SW 1271 (cell line): ENCODE measurements around the gene TSC22D2.
A peak's percentile ranks its signal among the peaks of the same experiment; 100 is the strongest.

Experiments
- DNase-seq, 2 experiments: peaks; one replicate each; lab custom pipeline; 2025; lab: John Stamatoyannopoulos, UW

TSC22D2 gene

DNA sequence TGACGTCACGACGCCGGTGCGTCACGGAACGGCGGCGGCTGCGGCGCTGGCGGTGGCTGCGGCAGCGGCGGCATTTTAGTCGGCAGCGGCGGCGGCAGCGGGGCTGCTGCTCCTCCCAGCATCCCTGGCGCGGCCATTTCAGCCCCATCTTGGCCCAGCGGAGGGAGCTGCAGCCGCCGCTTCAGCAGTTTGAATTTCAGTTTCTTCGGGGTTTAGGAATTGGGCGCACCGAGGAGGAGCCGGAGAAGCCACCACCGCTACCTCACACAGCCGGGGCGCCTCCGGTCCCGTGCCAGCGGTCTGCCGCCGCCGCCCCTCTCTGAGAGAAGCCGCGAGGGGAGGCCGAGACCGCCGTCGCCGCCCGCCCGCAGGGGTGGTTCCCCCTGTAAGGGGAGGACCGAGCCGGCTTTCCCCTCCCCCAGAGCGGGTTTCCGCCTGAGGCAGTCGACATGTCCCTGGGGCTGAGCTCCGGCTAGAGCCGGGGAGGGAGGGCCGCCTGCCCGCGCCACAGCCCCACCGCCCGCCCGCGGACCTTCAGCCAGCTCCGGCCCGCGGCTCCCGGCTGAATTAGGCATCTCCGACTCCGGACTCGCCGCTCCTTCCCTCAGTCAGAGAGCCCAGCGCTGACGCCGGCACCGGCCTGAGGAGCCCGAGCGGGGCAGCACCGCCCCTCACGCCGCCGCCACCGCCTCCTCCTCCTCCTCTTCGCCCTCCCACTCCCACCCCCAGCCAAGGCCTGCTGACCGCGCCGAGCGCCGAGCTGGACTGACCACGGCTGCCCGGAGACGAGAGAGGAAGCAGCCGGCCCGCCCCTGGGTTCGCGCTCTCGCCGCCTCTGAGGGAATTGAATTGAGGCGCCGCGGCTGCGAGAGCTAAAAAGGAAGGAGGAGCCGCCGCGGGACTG is at the start of gene TSC22D2:
TSS of gene TSC22D2 (plus strand) at position 78 of the 904 bp plus-strand sequence. CDS start 1,053 bp downstream, outside the sequence.
- DNase-seq, result peak; percentile 66 to 88

DNA sequence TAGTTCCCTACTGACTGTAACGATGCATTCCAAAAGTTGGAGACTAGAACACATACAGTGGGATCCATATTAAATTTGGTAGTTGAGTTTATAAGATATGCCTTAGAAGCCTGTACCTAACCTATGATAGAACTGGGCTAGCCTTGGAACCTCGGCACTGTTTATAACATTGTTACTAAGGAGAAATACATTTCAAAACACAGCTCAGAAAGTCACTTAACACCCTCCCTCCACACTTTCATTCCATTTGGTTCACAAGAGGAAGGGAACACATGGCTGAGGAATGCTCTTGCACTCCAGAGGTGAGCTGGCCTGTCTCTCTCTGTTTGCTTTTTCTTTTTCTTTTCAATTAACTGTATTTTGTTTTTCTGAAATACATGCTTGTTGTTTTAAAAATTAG is 48.7 kb upstream of the TSC22D2 start:
- DNase-seq, result peak in 1 of 2 experiments; percentile 24

DNA sequence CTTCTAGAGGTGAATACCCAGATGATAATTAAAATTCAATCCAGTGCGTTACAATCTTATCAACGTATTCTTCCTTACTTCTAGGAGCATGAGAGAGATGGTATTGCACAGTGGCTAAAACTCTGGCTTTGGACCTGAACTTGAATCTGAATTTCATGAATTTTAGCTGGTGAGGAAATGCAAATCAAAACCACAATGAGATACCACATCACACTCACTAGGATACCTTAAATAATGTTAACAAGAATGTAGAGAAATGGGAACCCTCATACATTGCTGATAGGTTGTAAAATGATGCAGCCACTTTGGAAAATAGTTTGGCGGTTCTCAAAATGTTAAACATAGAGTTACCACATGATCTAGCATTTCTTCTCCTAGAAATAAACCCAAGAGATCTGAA is 47.1 kb upstream of the TSC22D2 start:
- no peak for DNase-seq

DNA sequence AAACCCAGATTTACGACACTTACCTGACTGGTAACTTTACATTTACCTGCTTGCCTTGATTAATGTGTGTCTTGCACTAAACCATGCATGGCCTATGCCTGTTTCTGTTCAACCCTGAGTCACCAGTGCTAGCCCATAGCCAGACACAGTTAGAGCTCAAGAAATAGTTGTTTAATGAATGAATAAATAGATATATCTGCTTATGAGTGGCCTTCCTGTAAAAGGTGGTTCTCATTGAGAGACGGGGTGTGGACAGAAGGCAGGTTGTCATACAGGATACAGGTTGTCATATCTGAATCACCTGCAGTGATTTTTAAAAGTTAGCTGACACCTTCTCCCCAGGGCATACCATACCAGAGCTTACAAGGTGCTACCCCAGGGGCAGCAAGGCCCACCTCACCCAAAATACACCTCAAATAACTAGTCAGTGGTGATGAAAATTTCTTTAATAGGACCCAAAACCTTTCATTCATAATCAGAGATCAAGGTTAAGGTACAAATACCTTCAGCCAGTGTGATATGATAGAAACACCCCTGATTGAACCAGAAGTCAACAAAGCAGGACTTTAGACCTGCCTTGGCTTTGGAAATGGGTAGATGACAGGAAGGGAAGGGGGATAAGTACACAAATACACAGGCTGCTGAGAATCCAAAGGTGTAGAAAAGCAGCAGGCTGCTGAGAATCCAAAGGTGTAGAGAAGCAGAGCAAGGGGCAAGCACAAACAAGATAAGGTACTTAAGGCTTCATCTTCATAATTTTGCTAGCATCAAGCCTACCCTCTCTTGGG is 45.4 kb upstream of the TSC22D2 start:
- no peak for DNase-seq

DNA sequence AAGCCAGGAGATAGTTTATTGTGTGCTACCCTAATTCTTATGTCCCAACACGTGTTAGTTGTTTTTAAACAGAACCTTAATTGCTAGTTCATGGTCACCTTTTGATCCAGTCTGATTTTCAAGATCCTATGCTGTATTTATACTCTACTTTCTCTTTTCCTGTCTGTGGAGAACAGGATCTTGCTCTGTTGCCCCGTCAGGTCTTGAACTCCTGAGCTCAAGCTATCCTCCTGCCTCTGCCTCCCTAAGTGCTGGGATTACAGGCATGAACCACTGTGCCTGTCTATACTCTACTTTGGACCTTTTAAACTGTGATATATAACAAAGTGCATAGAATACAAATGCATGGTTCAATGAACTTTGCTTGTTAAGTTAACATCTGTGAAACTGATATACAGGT is 44.7 kb upstream of the TSC22D2 start:
- DNase-seq, result no peak

DNA sequence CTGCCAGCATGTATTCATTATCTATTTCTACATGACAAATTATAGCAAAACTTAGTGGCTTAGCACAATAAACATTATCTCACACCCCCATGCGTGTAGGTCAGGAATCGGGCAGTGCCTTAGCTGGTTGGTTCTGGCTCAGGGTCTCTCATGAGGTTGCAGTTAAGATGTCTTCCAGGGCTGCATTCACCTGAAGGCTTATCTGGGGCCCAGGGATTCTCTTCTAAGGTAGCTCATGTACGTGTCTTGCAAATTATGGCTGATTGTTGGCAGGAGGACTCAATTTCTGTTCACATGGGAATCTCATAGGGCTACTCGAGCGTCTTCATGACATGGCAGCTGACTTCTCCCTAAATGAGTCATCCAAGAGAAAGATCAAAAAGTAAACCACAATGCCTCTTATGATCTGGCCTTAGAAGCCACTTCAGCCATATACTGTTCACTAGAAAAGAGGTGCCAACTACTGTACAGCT is 42.9 kb upstream of the TSC22D2 start:
- DNase-seq, result no peak

DNA sequence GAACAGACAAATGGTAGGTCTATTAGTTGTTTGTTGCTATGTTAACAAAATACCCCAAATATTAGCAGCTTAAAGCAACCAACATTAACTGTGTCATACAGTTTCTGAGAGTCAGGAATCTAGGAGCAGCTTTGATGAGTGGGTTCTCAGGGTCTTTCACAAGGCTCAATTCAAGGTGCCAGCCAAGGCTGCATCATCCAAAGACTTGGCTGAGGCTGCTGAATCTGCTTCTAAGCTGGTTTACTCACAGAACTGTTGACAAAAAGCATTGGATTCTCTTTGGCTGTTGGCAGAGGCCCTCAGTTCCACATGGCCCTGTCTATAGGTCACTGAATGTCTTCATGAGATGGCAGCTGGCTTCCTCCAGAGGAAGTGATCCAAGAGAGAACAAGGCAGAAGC is 40.3 kb upstream of the TSC22D2 start:
- DNase-seq, result no peak

DNA sequence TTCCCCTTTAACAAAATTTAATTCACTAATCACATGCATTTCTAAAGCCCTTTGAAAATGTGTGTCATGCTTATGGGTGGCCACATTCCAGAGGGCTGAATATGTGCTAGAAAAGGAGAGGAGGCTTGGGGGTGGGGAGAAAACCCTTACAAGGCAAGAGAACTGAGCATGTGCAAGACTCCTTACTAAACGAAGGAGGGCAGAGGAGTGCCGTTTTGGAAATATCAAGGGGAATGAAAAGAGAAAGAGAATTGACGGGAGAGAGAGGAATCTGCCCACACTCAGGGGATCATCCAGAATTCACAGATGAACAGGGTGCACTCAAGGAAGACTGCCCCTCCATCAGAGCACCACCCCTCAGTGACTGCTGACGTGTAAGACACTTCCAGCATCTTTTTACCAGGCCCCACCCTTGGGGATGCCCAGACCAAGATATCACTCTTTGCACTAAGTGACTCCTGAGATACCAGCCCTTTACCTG is 37.9 kb upstream of the TSC22D2 start:
- peak; percentile 92 to 96 for DNase-seq

DNA sequence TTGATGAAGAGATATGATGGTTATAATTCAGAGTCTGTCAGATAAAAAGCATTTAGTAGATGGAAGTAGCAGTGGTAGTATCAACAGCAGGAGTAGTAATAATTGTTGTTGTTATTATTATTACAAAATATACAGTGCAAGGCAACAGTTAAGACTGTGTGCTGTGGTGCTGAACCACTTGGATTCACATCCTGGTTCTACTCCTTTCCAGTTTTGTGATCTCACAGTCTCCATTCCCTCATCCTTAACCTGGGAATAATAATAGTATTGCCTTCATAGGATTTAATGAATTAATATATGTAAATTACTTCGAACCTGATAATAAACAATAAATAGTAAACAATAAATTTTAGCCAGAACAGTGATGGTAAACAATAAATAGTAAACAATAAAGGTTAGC is 37.1 kb upstream of the TSC22D2 start:
- no peak for DNase-seq

DNA sequence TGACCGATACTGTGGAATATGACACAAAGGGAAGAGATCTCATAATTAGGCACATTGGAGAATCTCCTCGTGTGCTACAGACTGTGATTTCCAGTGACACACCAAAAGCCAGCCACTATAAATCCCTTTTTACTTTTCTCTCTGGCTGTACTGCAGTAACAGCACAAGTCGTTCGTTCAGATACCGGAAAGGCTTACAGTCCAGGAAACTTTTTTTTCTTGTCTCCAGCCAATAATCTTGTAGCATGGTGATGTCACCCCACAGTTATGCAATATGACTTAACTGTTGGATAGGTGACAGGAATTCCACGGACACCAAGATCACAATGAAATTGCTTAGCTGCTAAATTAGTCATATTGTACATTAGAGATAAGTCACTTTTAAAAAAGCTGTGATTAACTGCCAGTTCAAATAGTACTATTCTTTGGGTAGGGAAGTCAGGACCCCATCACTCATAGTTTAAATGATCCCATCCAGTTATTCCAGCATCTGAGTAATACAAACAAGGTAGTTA is 36.3 kb upstream of the TSC22D2 start:
- DNase-seq, result peak; percentile 97 to 98

DNA sequence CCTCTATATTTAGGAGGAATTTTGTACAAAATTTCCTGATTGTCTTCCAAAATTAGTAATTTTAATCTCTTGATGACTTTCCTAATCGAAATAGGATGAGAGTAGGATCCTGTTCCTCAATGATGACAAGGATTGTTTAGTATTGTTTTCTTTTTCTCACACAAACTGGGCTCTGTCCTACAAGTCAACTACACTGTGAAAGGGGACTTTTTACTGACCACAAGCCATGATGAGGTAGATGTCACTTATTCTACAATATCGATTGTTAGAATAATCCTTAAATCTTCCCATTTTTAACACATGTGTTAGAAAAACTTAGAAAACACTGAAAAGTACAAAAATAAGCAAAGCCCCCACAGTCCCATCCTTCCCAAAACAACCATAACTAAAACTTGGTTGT is 35.8 kb upstream of the TSC22D2 start:
- DNase-seq, result peak in 1 of 2 experiments; percentile 55

DNA sequence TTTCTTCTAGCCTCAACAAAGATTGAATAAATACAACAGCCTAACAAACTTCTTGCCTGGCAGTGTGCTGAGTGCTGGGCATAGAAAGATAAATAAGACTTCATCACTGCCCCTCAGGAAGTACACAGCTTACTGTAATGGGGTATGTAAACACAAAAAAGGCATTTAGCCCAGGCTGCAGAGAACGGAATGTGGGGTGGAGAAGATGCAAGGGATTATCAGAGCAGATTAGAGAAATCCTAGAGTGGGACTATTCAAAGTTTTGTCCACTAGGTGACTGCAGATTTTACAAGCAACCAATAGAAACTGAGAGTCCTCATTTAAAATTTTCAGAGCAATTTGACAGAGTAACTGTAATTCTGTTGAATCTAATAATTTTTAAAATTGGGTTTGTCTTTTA is 35.4 kb upstream of the TSC22D2 start:
- peak; percentile 20 to 66 for DNase-seq

DNA sequence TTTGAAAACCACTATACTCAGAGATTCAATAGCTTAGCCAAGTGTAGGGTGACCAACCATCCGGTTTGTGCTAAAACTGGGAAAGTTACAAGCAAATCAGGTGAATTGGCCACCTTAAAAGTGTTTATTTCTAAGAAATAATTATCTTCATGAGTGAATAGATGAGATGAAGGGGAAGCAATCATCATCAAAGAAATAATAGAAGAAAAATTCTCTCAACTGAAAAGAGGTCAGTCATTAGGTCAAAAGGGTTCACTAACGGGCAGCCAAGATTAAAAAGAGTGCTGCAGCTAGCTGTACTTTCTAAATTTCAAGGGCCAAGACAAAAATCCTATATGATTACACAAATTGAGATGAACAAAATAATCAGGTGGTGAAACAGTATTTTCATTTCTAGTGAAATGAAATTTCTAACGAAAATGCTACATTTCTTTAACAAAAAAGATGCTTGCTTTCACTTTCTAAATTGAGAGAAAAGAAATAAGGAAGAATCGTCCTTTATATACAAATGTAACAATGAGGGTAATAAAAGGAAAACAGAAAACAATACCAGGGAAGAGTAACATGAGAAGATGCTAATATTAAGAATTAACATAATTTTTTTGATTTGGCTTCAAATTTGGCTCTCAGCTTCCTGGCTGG is 34.7 kb upstream of the TSC22D2 start:
- no peak for DNase-seq

DNA sequence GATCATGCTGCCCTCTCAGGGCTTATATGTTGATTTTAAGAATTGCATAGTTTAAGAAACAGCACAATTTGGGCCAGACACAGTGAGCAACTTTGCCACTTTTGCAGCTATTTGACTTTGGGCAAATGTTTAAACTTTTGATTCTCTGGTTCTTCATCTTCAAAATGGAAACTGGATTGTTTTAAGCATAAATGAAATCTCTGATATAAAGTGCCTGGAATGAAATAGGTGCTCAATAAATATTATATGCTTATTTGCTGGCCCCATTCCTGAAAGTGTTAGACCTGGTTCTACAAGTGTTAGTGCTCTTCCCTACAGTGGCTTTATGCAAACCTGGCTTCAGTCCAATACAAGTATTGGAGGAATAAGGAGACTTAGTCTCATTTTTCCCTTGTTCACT is 33.1 kb upstream of the TSC22D2 start:
- DNase-seq, result no peak

DNA sequence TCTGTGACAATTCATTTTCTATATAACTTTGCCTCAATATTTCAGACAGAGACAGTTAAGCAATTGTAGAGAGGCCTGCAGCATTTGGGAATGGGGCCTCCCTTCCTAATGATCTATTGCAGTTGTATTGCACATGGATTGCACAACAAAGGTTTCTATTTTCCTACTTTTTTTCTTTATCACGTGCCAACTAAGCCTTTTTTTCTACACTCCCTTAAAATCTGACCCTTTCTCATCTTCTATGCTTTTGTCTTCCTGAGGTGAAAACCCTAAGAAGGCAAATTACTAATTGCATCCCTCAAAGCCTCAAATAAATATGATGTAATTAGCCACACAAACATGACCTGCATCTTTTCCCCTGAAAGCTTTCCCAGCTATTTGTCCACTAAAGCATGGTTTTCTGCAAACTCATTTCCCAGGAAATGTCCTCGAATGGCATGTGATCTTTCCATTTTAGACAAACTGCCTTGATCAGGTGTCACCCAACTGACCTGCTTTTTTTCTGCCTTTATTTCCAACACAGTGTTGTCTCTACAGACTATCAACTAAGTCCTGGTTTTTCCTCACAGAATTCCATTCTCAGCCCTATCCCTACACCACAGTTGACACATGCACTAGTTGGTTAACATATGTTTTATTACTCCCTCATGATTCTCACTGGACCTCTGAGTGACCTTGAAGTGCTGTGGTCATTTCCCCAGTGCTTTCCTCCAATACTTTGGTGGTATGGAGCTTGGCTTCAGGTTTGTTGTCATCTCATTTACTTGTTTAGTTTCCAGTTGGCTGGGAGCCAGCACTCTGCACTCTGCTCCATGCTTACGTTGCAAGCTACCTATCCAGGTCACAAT is 31.9 kb upstream of the TSC22D2 start:
- DNase-seq, result no peak

DNA sequence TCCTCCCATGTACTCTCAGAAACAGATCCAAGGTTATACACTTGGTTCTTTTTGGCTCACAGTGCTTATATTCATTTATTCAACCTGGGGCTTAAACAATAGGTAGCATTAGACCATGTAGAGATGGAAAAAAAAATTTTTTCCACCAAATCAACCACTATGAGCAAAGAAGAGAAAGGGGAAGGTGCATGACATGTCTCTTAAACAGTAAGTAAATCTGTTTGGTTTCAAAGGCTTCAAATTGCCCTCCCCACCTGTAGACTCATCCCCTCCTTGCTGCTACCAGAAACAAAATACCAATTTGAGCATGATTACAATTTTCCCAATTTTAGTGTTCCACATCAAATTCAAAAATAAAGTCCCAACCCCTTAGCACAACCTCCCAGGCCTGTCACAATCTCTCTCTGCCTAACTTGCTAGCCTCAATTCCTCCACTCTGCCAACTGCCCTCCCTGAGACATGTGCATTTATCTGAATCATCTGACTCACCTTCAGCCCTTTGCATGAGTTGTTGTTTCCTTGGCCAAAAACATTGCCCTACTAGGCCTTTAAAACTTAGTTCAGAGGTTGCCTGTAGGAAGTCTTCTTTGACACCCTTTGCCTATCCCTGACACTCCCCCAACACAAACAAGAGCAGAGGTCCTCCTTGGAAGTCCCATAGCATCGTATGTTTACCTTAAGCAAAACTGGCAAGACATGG is 30.3 kb upstream of the TSC22D2 start:
- no peak for DNase-seq

DNA sequence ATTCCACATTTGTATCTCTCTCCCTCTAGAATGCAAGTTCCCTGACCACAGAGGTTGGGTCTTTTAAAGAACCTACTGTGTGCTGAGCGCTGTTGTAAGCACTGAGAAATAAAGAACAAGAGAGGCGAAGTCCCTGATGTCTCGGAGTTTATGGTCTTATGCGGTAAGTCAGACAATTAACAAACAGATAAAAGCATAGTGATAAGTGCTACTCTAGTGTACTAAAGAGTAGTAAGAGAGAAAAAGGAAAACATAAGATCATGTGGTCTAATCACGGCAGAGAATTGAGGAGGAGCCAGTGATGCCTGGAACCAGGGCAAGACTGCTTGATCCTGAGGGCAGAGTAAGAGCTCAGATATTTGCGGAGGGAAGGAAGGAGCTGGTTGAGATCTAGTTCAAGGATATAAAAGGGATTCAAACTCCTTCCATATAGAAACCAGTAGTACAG is 29.8 kb upstream of the TSC22D2 start:
- DNase-seq, result no peak

DNA sequence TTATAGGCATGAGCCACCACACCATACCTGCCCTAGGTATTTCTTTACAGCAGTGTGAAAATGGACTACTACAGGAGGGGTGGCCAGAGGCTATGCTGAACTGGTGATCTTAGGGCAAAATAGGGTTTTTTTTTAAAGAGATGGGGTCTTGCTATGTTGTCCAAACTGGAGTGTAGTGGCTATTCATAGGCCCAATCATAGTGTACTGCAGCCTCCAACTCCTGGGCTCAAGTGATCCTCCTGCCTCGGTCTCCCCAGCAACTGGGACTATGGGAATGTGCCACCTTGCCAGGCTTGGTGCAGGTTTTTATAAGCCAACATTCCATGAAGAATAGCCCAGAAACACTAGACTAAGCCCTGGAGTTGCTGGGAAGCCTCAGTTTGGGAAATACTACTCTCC is 28.6 kb upstream of the TSC22D2 start:
- DNase-seq, result no peak

DNA sequence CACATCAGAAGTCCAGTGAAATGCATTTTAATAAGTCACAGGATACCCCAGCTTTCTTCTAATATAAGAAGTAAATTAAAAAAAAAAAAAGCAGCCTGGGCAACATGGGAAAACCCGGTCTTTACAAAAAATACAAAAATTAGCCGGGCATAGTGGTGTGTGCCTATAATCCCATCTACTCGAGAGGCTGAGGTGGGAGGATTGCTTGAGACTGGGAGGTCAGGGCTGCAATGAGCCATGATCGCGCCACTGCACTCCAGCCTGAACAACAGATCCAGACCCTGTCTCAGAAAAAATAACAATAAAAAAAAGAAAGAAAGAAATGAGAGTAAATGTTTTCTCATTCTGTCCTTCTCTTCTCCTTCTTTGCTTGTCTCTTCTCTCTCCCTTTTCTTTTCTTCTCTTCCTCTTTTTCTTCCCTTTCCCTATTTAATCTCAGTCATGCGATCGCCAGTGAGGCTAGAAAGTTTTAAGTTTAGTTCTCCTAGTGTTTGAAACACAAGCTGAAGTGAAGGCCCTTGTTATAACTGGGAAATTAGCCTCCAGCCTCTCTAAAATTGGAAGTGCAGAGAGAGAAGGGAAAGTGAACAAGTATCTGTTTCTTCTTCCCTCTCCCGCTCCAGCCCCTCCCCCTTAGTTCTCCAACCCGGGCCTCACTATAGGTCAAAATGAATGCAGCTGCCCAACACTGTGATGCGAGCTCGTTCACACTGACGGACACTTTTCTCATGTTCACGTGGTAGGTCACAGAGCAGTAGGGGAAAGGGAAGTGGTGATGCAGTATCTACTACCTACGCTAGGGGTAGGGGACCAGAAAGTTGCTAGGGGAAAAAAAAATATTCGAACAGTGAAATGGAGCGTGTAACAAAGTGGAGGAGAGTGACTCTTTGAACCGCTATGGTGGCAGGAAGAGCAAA is 23.5 kb upstream of the TSC22D2 start:
- no peak for DNase-seq
